ENCODE measurements around the gene CLCN7. TPM values are rescaled to one million over a fixed set of nuclear protein-coding genes. Genes with fewer than 3 reads are reported as not detected.
A peak's percentile ranks its signal among the peaks of the same experiment; 100 is the strongest.

The CLCN7 gene
- total and polyA plus RNA-seq, 2 experiments from 2014 or later: 17.4 to 53.8 TPM

DNA sequence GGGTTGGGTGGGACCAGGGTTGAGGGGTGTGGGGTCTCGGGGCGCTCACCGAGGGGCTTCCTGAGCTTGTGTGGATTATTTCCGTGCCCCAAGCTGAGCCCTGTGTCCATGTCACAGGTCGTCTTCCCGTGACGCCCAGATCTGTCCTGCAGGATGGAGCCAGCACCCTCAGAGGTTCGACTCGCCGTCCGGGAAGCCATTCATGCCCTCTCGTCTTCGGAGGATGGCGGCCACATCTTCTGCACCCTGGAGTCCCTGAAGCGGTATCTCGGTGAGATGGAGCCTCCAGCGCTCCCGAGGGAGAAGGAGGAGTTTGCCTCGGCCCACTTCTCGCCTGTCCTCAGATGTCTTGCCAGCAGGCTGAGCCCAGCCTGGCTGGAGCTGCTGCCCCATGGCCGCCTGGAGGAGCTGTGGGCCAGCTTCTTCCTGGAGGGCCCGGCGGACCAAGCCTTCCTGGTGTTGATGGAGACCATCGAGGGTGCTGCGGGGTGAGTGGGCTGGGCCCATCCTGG, 19.4 kb upstream of the CLCN7 start:
- H3K27ac Mint-ChIP-seq: 0 out of 2 replicates have a peak overlapping the region, but pooled peaks have one; percentile 59
- no peaks in the 10 kb centered on the region for H3K27me3 ChIP-seq (ENCODE audit: insufficient read depth)

More for the DNA sequence above, 19.4 kb upstream of the CLCN7 start:
- H3K36me3 Mint-ChIP-seq (ENCODE audit: low read depth): peaks cover 30% of the 10 kb centered on the region
- 0 out of 2 replicates have a peak, but pooled peaks cover 6% of the 10 kb centered on the region for H3F3A ChIP-seq (replicated peaks; ENCODE audit: low read depth)
- no peaks in the 10 kb centered on the region for H3K9me3 Mint-ChIP-seq
- peak overlapping the region; percentile 85 for H3K4me3 ChIP-seq
- peaks cover 3% of the 10 kb centered on the region; the same call in 1 of the 2 replicates for H3K79me2 ChIP-seq (replicated peaks; ENCODE audit: insufficient read depth)
- no peaks in the 10 kb centered on the region for H3K9me2 ChIP-seq (ENCODE audit: insufficient read depth)
- H3K4me3 Mint-ChIP-seq: peak overlapping the region; percentile 90
- H3K4me2 ChIP-seq: peak overlapping the region; percentile 88
- H3K27me3 Mint-ChIP-seq (ENCODE audit: insufficient read depth, low read depth, poor library complexity): peaks cover 9% of the 10 kb centered on the region
- peak; percentile 56 for DNase-seq (ENCODE audit: low spot score)
- H2AFZ ChIP-seq: no peak overlapping the region; the same call in 1 of the 2 replicates
- no peaks in the 10 kb centered on the region for H4K20me1 ChIP-seq (replicated peaks; ENCODE audit: insufficient read depth)
- ATAC-seq: peak; percentile 40
- no peak overlapping the region for H3K27ac ChIP-seq (ENCODE audit: low read depth)
- peaks cover 6% of the 10 kb centered on the region; the same call in 2 of the 3 replicates for H3K4me1 Mint-ChIP-seq
- H3K36me3 ChIP-seq (ENCODE audit: insufficient read depth): peaks cover 6% of the 10 kb centered on the region
- 0 out of 2 replicates have a peak, but pooled peaks cover 4% of the 10 kb centered on the region for H3K4me1 ChIP-seq (ENCODE audit: insufficient read depth)
- TF ChIP-seq STAT1 (IDR thresholded peaks at IDR 0.05; ENCODE audit: unreplicated experiment): no peak
- TF ChIP-seq, protein P1, sequence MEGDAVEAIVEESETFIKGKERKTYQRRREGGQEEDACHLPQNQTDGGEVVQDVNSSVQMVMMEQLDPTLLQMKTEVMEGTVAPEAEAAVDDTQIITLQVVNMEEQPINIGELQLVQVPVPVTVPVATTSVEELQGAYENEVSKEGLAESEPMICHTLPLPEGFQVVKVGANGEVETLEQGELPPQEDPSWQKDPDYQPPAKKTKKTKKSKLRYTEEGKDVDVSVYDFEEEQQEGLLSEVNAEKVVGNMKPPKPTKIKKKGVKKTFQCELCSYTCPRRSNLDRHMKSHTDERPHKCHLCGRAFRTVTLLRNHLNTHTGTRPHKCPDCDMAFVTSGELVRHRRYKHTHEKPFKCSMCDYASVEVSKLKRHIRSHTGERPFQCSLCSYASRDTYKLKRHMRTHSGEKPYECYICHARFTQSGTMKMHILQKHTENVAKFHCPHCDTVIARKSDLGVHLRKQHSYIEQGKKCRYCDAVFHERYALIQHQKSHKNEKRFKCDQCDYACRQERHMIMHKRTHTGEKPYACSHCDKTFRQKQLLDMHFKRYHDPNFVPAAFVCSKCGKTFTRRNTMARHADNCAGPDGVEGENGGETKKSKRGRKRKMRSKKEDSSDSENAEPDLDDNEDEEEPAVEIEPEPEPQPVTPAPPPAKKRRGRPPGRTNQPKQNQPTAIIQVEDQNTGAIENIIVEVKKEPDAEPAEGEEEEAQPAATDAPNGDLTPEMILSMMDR (conservative IDR thresholded peaks at IDR 0.05; ENCODE audit: low read depth in 2 of 2): peak; percentile 25 to 44; a peak in 2 of 4 replicates
- TF ChIP-seq, protein P2, sequence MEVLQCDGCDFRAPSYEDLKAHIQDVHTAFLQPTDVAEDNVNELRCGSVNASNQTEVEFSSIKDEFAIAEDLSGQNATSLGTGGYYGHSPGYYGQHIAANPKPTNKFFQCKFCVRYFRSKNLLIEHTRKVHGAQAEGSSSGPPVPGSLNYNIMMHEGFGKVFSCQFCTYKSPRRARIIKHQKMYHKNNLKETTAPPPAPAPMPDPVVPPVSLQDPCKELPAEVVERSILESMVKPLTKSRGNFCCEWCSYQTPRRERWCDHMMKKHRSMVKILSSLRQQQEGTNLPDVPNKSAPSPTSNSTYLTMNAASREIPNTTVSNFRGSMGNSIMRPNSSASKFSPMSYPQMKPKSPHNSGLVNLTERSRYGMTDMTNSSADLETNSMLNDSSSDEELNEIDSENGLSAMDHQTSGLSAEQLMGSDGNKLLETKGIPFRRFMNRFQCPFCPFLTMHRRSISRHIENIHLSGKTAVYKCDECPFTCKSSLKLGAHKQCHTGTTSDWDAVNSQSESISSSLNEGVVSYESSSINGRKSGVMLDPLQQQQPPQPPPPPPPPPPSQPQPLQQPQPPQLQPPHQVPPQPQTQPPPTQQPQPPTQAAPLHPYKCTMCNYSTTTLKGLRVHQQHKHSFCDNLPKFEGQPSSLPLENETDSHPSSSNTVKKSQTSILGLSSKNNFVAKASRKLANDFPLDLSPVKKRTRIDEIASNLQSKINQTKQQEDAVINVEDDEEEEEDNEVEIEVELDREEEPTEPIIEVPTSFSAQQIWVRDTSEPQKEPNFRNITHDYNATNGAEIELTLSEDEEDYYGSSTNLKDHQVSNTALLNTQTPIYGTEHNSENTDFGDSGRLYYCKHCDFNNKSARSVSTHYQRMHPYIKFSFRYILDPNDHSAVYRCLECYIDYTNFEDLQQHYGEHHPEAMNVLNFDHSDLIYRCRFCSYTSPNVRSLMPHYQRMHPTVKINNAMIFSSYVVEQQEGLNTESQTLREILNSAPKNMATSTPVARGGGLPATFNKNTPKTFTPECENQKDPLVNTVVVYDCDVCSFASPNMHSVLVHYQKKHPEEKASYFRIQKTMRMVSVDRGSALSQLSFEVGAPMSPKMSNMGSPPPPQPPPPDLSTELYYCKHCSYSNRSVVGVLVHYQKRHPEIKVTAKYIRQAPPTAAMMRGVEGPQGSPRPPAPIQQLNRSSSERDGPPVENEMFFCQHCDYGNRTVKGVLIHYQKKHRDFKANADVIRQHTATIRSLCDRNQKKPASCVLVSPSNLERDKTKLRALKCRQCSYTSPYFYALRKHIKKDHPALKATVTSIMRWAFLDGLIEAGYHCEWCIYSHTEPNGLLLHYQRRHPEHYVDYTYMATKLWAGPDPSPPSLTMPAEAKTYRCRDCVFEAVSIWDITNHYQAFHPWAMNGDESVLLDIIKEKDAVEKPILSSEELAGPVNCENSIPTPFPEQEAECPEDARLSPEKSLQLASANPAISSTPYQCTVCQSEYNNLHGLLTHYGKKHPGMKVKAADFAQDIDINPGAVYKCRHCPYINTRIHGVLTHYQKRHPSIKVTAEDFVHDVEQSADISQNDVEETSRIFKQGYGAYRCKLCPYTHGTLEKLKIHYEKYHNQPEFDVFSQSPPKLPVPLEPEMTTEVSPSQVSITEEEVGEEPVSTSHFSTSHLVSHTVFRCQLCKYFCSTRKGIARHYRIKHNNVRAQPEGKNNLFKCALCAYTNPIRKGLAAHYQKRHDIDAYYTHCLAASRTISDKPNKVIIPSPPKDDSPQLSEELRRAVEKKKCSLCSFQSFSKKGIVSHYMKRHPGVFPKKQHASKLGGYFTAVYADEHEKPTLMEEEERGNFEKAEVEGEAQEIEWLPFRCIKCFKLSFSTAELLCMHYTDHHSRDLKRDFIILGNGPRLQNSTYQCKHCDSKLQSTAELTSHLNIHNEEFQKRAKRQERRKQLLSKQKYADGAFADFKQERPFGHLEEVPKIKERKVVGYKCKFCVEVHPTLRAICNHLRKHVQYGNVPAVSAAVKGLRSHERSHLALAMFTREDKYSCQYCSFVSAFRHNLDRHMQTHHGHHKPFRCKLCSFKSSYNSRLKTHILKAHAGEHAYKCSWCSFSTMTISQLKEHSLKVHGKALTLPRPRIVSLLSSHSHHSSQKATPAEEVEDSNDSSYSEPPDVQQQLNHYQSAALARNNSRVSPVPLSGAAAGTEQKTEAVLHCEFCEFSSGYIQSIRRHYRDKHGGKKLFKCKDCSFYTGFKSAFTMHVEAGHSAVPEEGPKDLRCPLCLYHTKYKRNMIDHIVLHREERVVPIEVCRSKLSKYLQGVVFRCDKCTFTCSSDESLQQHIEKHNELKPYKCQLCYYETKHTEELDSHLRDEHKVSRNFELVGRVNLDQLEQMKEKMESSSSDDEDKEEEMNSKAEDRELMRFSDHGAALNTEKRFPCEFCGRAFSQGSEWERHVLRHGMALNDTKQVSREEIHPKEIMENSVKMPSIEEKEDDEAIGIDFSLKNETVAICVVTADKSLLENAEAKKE (CRISPR knock-in tag; IDR thresholded peaks at IDR 0.05): no peak
- TF ChIP-seq POLR2AphosphoS5 (IDR thresholded peaks at IDR 0.05; ENCODE audit: low read depth): no peak
- no peak for TF ChIP-seq ZNF114 (CRISPR knock-in tag; IDR thresholded peaks at IDR 0.05)
- TF ChIP-seq, protein P3, sequence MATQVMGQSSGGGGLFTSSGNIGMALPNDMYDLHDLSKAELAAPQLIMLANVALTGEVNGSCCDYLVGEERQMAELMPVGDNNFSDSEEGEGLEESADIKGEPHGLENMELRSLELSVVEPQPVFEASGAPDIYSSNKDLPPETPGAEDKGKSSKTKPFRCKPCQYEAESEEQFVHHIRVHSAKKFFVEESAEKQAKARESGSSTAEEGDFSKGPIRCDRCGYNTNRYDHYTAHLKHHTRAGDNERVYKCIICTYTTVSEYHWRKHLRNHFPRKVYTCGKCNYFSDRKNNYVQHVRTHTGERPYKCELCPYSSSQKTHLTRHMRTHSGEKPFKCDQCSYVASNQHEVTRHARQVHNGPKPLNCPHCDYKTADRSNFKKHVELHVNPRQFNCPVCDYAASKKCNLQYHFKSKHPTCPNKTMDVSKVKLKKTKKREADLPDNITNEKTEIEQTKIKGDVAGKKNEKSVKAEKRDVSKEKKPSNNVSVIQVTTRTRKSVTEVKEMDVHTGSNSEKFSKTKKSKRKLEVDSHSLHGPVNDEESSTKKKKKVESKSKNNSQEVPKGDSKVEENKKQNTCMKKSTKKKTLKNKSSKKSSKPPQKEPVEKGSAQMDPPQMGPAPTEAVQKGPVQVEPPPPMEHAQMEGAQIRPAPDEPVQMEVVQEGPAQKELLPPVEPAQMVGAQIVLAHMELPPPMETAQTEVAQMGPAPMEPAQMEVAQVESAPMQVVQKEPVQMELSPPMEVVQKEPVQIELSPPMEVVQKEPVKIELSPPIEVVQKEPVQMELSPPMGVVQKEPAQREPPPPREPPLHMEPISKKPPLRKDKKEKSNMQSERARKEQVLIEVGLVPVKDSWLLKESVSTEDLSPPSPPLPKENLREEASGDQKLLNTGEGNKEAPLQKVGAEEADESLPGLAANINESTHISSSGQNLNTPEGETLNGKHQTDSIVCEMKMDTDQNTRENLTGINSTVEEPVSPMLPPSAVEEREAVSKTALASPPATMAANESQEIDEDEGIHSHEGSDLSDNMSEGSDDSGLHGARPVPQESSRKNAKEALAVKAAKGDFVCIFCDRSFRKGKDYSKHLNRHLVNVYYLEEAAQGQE (IDR thresholded peaks at IDR 0.05; ENCODE audit: unreplicated experiment): no peak
- no peak for TF ChIP-seq CREB1 (CRISPR knock-in tag; IDR thresholded peaks at IDR 0.05; ENCODE audit: low read depth)
- no peak for TF ChIP-seq JUNB (IDR thresholded peaks at IDR 0.05; ENCODE audit: unreplicated experiment)

Data from GM23338 (cell line).